ENCODE data around the gene GLP2R.
"Not testable (repeated sequence)": the region's sequence is repeated elsewhere in the genome, so short reads cannot be mapped to it uniquely, and the experiment has no call there.

GLP2R gene

GRCh38 chr17:9825641-9826150 lies at the start of gene GLP2R:
GLP2R (plus strand) TSS chr17:9825924; CDS start chr17:9826064, 140 bp downstream.
- no peak for DNase-seq

- no peak for DNase-seq
Observed at GRCh38 chr17:9776911-9777310, 48.8 kb upstream of the GLP2R start.

GRCh38 chr17:9780552-9780951 lies 45.2 kb upstream of the GLP2R start:
- no peak for DNase-seq

- no peak for DNase-seq
Observed at GRCh38 chr17:9783050-9783449, 42.7 kb upstream of the GLP2R start.

- DNase-seq, result not testable (repeated sequence)
Observed at GRCh38 chr17:9783465-9783864, 42.3 kb upstream of the GLP2R start.

DNA sequence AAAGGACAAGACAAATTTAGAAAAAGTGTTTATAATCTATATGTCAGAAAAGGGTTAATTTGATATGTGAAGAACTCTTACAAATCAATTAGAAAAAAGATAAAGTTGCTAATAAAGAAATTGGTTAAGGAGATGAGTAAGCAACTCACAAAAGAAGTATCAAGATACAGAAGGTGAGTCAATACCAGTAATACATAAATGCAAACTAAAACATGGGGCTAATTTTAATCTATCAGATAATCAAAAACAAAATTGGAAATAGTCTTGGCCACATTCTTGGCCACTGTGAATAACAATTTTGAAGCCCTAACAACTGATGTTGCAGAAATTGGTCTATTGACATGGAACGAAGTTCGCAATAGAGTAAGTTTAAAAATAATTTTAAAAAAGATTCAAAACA lies 41.2 kb upstream of the GLP2R start:
- no peak for DNase-seq

- no peak for DNase-seq
Observed at GRCh38 chr17:9788601-9789000, 37.1 kb upstream of the GLP2R start.

- DNase-seq, result no peak
Observed at GRCh38 chr17:9790316-9790715, 35.4 kb upstream of the GLP2R start.

DNA sequence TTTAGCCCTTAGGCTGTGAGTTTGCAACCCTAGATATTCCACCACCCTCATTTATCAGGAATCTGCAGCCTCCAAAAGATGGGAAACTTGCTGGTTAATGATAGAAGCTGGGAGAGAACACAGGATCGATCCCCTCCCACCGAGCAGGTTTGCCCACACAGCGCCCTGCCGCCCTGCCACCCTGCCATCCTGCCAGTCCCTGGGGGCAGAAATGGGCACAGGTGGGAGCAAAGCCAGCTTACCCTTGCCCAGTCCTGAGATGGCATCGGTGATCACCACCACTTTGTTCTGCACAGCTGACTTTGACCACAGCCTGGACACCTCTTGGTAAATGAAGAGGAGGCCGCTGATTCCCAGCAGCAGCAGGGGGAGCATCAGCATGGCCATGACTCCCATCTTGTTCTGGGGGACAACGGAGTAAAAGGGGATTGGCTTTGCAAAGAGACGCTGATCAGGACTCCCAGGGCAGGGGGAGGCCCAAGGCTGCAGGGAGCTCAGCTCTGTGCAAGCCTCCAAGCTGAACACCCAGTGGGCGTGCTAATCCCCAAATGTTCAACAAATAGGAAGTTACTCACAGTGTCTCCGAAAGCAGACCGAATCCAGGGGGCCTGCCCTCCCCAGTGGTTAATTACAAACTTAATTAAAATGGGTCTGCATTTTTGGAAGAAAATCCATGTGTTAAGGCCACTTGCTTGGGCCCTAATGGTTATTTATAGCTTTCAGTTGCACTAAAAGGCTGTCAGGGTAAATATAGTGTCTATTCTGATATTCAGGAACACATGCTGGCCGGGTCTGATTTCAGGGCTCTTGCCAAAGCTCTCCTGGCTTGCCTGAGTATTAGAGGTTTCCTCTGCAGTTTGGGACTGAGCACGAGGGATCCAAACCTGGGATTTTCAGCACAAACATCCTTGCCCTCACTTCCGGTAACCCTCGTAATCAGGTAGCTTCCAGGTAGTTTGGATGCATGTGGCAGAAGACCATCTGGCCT lies 34.5 kb upstream of the GLP2R start, which contains the start of gene DHRS7C:
Gene DHRS7C (minus strand): TSS at position 704 of the 988 bp plus-strand sequence. CDS start 308 bp downstream, at position 396.
- DNase-seq, result no peak

- no peak for DNase-seq
Observed at GRCh38 chr17:9792181-9792840, 33.4 kb upstream of the GLP2R start.

- DNase-seq, result no peak
Observed at GRCh38 chr17:9798008-9798407, 27.7 kb upstream of the GLP2R start.

DNA sequence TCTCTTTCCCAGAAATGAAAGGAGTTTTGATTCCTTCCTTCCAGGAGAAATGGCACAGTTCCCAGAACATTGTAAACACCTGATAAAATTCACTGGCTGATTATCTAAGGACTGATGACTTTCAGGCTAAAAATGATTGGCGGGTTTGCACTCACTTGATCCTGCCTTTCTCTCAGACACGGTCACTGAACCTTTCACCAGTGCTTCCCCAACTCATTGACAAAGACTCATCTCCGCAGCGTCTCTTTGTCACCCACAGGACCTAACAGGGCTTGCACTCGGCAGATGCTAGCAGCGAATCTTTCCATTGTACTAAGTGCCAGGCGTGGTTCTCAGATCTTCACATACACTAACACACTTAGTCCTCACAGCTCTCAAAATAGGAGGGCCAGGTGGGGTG lies 27.0 kb upstream of the GLP2R start:
- DNase-seq, result peak; percentile 12

DNA sequence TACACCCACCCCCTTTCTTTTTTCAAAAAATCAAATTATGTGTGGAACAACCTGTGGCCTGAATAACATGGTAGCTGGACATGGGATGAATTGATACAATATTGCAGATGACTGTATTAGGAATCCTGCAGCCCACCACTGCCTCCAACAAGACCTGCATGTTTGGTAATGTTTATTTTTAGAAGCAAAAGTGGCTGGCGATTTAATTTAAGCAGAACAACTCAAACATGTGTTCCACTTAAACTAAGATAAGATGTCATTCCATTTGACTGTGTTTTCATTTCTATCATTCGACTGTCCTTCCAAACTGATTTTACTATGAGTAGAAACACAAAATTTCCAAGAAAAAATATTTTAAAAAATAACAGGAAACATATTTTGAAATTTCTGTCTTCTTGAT lies 24.2 kb upstream of the GLP2R start:
- no peak for DNase-seq

- no peak for DNase-seq
Observed at GRCh38 chr17:9802294-9802693, 23.4 kb upstream of the GLP2R start.

GRCh38 chr17:9802697-9803096 lies 23.0 kb upstream of the GLP2R start:
- no peak for DNase-seq

GRCh38 chr17:9805769-9806168 lies 20.0 kb upstream of the GLP2R start:
- no peak for DNase-seq

GRCh38 chr17:9806699-9807098 lies 19.0 kb upstream of the GLP2R start:
- no peak for DNase-seq

DNA sequence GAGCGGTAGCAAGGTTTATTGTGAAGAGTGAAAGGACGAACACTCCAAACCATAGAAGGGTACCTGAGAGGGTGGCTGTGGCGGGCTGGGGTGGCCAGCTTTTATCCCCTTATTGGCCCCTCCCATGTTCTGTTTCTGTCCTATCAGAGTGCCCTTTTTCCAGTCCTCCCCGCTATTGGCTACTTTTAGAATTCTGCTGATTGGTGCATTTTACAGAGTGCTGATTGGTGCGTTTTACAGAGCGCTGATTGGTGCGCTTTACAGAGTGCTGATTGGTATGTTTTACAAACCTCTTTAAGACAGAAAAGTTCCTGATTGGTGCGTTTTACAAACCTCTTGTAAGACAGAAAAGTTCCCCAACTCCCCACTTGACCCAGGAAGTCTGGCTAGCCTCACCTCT lies 16.3 kb upstream of the GLP2R start:
- no peak for DNase-seq

GRCh38 chr17:9810100-9810949 lies 15.4 kb upstream of the GLP2R start:
- DNase-seq, result no peak

DNA sequence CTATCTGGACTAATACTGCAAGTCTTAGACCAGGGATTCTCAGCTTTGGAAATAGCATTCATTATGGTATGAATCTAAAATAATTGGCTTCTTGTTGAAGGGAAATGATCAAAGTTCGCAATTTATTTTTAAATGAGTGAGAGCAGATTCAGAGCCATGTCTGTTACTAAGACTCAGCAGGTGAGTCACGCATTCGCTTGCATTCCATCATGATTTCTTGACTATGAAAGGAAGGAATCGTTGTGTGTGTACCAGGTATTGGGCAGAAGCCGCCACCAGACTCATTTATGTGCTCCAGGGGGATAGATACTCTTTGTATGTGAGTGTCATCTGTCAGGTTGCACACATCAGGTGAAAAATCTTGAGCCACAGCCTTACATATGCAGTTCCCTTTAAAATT lies 14.6 kb upstream of the GLP2R start:
- DNase-seq, result no peak

DNA sequence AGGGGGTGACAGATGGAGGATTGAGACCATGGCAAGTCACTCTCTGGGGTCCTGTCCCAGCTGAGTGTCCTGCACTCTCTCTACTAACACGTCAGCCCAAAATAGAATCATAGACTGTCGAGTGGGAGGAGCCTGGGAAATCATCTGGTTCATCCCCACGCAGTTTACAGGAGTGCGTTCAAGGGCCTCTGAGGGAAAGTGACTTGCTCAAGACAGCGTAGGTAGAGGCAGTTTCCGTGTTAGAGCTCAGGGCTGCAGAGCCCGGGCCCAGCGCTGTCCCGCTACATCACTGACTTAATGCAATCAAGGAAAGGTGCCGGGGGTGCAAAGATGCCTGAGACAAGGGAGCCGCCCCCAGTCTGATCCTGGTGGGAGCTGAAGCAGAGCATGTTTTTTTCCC lies 14.2 kb upstream of the GLP2R start:
- no peak for DNase-seq

- DNase-seq, result no peak
Observed at GRCh38 chr17:9813166-9813565, 12.6 kb upstream of the GLP2R start.

Data from NCI-H748 treated with DMSO at 0.1 percent for 48 hours (cell line).